Kidney (tissue), 14 donors: ENCODE measurements around the gene CNTRL. TPM values are rescaled to one million over a fixed set of nuclear protein-coding genes. Genes with fewer than 3 reads are reported as not detected.
A peak's percentile ranks its signal among the peaks of the same experiment; 100 is the strongest.

Experiments
- DNase-seq, 5 donors: peaks; one replicate each; pipeline ENCODE4 v3.0.0-alpha.2; 2013 to 2020
- FAIRE-seq: peaks from 2 replicates; lab custom pipeline; 2012; peaks lifted over from hg19 to GRCh38; lab: Jason Lieb, UNC
- H3K27ac ChIP-seq, 2 donors: one replicate each; pipeline ENCODE4 v1.7.0; 2013; ENCODE audit warnings: low read depth in 2 of 2, low read length in 2 of 2, inconsistent platforms in 1 of 2
- H3K27me3 ChIP-seq: one replicate; pipeline ENCODE4 v1.7.1; 2013; ENCODE audit warnings: low read length, inconsistent platforms; ENCODE audit not compliant: control insufficient read depth, insufficient read depth
- H3K36me3 ChIP-seq, 3 donors: one replicate each; pipeline versions ENCODE4 v1.7.0 to v1.7.1; 2013; ENCODE audit warnings: low read length in 3 of 3, control low read depth in 1 of 3, inconsistent platforms in 1 of 3; ENCODE audit not compliant: insufficient read depth in 3 of 3, control insufficient read depth in 2 of 3
- H3K4me1 ChIP-seq, 3 donors: one replicate each; pipeline versions ENCODE4 v1.7.0 to v1.7.1; 2013; ENCODE audit warnings: low read length in 3 of 3, inconsistent platforms in 1 of 3, low read depth in 1 of 3; ENCODE audit not compliant: control insufficient read depth in 2 of 3, insufficient read depth in 2 of 3
- H3K4me3 ChIP-seq, 3 donors: one replicate each; pipeline versions ENCODE4 v1.7.0 to v1.8.1; 2013; ENCODE audit warnings: low read length in 3 of 3, control low read depth in 1 of 3, inconsistent platforms in 1 of 3
- H3K9ac ChIP-seq, 3 donors: one replicate each; pipeline versions ENCODE4 v1.7.0 to v1.7.1; 2013; ENCODE audit warnings: low read length in 3 of 3, control low read depth in 1 of 3, inconsistent platforms in 1 of 3
- H3K9me3 ChIP-seq, 3 donors: one replicate each; pipeline versions ENCODE4 v1.7.0 to v1.7.1; 2013; ENCODE audit warnings: low read length in 3 of 3, control low read depth in 1 of 3, inconsistent platforms in 1 of 3; ENCODE audit not compliant: control insufficient read depth in 2 of 3, insufficient read depth in 1 of 3
- intact Hi-C: fragments of 100-400 bp; cut with DNase I; formaldehyde crosslinking; loops from one replicate; pipeline ENCODE4 v1.11.1; 2022
- polyA plus RNA-seq: library from polyadenylated mRNA; stranded (reverse); fragments of 350-450 nt; fragmentation: Illumina TruSeq; extraction: RNeasy Lipid Tissue Mini Kit (QIAGEN cat#74804); gene quantifications from one replicate; pipeline ENCODE4 v1.2.3, GENCODE V29; 2014; ENCODE audit warnings: low read depth, low replicate concordance; ENCODE audit not compliant: insufficient read depth
- total RNA-seq: library from RNA; stranded (reverse); fragmentation: NEBNext Ultra II Directional; extraction: Animal tissue kit (Norgen Biotek cat#: 25700); gene quantifications from one replicate; pipeline ENCODE4 v1.2.1, GENCODE V29; 2021
- TF ChIP-seq, protein P1 (sequence below): IDR thresholded peaks from 3 replicates; pipeline ENCODE4 v1.5.1; 2012; ENCODE audit warnings: mild to moderate bottlenecking, moderate library complexity, borderline replicate concordance; ENCODE audit not compliant: insufficient read depth; ENCODE audit errors: extremely low read depth
- donor health status: control.
- donor health status: control.
- donor health status: control.
- donor health status: control.
- donor health status: control.
- donor health status: DM: yes; HTN: yes; CAD: no.
- donor health status: Normal renal cell carcinoma (clear cell type).

Gene CNTRL
- total and polyA plus RNA-seq, 2 donors from 2014 or later = 3.4 to 17.7 TPM

DNA sequence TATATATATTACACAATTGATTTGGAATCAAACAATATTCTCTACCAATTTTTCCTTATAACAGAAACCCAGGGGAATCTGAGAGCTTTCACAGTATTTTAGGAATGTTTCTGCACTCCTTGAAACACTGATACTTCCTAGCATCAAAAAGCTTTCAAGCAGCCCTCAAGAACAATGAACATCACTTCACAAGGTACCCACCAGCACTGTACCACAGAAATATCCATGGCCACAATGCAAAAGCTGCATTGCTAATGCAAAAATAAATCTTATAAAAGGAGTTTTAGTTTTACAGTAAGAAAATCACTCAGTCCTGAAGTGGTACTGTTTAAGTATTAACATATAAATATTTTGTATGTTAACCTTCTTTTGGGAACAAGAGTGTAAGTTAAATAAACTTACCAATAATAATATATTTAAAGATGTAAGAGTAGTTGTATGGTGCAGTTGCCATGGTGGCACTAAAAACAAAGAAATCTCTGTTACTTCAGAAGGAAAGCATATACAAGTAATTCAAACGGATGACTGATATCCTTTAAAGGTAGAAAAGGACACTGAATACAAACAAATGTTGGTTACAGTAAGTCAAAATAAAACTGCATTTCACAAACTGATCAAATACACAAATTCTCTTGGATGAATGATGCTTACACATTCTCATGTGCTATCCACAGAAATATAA is 118.3 kb downstream of the CNTRL start:
- no peaks in the 10 kb centered on the region for H3K9me3 ChIP-seq
- H3K27me3 ChIP-seq = no peaks in the 10 kb centered on the region
- H3K9ac ChIP-seq = no peak overlapping the region
- FAIRE-seq = no peak
- intact Hi-C loops = no loop called here
- TF ChIP-seq, protein P1, sequence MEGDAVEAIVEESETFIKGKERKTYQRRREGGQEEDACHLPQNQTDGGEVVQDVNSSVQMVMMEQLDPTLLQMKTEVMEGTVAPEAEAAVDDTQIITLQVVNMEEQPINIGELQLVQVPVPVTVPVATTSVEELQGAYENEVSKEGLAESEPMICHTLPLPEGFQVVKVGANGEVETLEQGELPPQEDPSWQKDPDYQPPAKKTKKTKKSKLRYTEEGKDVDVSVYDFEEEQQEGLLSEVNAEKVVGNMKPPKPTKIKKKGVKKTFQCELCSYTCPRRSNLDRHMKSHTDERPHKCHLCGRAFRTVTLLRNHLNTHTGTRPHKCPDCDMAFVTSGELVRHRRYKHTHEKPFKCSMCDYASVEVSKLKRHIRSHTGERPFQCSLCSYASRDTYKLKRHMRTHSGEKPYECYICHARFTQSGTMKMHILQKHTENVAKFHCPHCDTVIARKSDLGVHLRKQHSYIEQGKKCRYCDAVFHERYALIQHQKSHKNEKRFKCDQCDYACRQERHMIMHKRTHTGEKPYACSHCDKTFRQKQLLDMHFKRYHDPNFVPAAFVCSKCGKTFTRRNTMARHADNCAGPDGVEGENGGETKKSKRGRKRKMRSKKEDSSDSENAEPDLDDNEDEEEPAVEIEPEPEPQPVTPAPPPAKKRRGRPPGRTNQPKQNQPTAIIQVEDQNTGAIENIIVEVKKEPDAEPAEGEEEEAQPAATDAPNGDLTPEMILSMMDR = no peak
- no peak overlapping the region for H3K4me3 ChIP-seq
- DNase-seq = no peak
- no peak overlapping the region for H3K27ac ChIP-seq
- H3K36me3 ChIP-seq = peaks cover 0 to 7% (median 0%) of the 10 kb centered on the region in 3 donors
- H3K4me1 ChIP-seq = peaks cover 2 to 47% (median 20%) of the 10 kb centered on the region in 3 donors

DNA sequence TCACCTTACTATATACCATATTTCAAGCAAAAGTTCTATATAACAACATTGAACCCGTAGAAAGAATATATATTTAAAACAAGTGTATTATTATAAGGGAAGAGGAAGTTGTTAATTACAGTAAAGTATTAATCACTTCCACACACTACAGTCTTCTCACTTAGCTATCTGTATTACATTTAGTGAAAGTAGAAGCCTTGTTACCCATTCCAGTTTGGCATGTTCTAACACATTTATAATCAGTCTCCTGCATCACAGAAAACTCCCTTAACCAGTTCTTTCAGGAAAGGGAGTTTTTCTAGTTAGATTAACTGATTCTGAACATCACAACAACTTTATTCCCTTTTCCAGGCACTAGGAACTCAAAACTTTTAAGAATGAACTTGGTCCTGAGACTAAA is 120.0 kb downstream of the CNTRL start:
- H3K36me3 ChIP-seq = no peaks in the 10 kb centered on the region
- DNase-seq (peak in 1 of 5 donors; percentile 36), FAIRE-seq (no peak)
- intact Hi-C loops = no loop called here
- peak overlapping the region in 1 of 3 donors; percentile 3 for H3K9ac ChIP-seq
- peaks cover 2 to 62% (median 22%) of the 10 kb centered on the region in 3 donors for H3K4me1 ChIP-seq
- no peak overlapping the region for H3K4me3 ChIP-seq
- no peaks in the 10 kb centered on the region for H3K27me3 ChIP-seq
- TF ChIP-seq, protein P1 = no peak
- no peak overlapping the region for H3K27ac ChIP-seq
- H3K9me3 ChIP-seq = no peaks in the 10 kb centered on the region

DNA sequence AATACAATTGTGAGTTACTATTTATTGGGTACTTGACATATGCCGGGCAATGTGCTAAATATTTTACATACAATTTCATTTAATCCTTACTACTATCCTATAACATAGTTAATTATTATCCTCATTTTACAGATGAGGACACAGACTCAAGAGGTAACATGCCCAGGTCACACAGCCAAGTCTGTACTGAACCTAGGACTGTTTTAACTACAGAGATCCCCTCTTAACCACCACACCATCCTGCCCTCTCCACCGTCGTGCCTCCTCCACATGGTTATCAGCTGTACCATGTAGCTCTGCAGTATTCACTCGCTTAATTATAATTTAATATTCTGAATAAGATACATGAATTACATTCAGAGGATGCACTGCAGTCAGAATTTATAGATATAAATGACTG is 121.6 kb downstream of the CNTRL start:
- peaks cover 2 to 60% (median 26%) of the 10 kb centered on the region in 3 donors for H3K4me1 ChIP-seq
- no peak overlapping the region for H3K4me3 ChIP-seq
- H3K27ac ChIP-seq = no peak overlapping the region
- FAIRE-seq (no peak), DNase-seq (no peak)
- no peaks in the 10 kb centered on the region for H3K27me3 ChIP-seq
- H3K9ac ChIP-seq = no peak overlapping the region
- no peaks in the 10 kb centered on the region for H3K9me3 ChIP-seq
- intact Hi-C loops = no loop called here
- no peaks in the 10 kb centered on the region for H3K36me3 ChIP-seq
- TF ChIP-seq, protein P1 = no peak

DNA sequence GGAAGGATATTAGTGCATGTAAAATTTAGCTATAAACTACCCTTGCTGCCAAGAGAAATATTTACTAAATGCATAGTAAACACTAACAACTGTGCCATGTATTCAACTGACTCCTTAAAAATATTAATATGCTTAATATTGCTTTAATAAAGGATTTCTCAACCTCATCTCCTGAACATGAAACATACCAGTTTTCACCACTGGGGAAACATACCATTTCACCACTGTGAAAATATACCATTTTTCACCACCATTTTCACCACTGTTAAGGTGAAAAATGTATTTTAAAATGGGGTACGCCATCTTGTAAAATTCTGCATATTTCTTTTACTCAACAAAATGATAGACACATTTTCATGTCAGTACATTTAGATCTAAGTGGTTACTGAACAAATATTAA is 122.4 kb downstream of the CNTRL start:
- DNase-seq (no peak), FAIRE-seq (no peak)
- intact Hi-C loops = no loop called here
- Histone ChIP-seq H3K4me1 (peaks cover 2 to 57% (median 26%) of the 10 kb centered on the region in 3 donors), H3K27me3 (no peaks in the 10 kb centered on the region), H3K9ac (no peak overlapping the region), H3K9me3 (no peaks in the 10 kb centered on the region), H3K36me3 (no peaks in the 10 kb centered on the region), H3K4me3 (no peak overlapping the region), H3K27ac (no peak overlapping the region)
- TF ChIP-seq, protein P1 = no peak
